Right atrium auricular region (tissue), 2 donors: ENCODE results near the gene CCL18. TPM values are rescaled to one million over a fixed set of nuclear protein-coding genes. Genes with fewer than 3 reads are reported as not detected.
"Not testable (repeated sequence)": the region's sequence is repeated elsewhere in the genome, so short reads cannot be mapped to it uniquely, and the experiment has no call there.

ENCODE experiments used
- DNase-seq: peaks from one replicate; pipeline ENCODE4 v3.0.0-alpha.2; 2019; ENCODE audit warnings: low spot score
- H3K27ac ChIP-seq, 2 donors: fragments of 200-600 bp; sonication (generic); 1 replicate in 1 of 2; 2 replicates in 1 of 2; pipeline ENCODE4 v1.5.1; 2016 to 2019
- H3K27me3 ChIP-seq, 2 donors: fragments of 200-600 bp; sonication (generic); one replicate each; pipeline versions ENCODE4 v1.5.1 to v1.6.0; 2017 to 2019
- H3K36me3 ChIP-seq: fragments of 200-600 bp; sonication (generic); one replicate; pipeline ENCODE4 v1.5.1; 2016
- H3K4me1 ChIP-seq, 2 donors: fragments of 200-600 bp; sonication (generic); one replicate each; pipeline versions ENCODE4 v1.5.1 to v1.6.0; 2017 to 2019
- H3K4me3 ChIP-seq, 2 donors: fragments of 200-600 bp; sonication (generic); 1 replicate in 1 of 2; 2 replicates in 1 of 2; pipeline ENCODE4 v1.5.1; 2017 to 2019; ENCODE audit warnings: mild to moderate bottlenecking in 1 of 2, moderate library complexity in 1 of 2
- H3K9me3 ChIP-seq, 2 donors: fragments of 200-600 bp; sonication (generic); one replicate each; pipeline ENCODE4 v1.5.1; 2019
- CTCF ChIP-seq, 2 donors: fragments of 200-600 bp; sonication (generic); IDR thresholded peaks; one replicate each; pipeline ENCODE4 v1.5.1; 2019; ENCODE audit warnings: antibody characterized with exemption in 2 of 2
- total RNA-seq, 2 donors: library from RNA; depleted of rRNA; stranded (reverse); fragments of >200 nt; gene quantifications; one replicate each; pipeline ENCODE4 v1.1.0, GENCODE V29; 2016

CCL18 gene
- total RNA-seq, result 1 to 10 TPM; 1.0 to 3.6 TPM

- H3K27ac ChIP-seq, result no peak within 1 kb of the TSS
- no peaks in the 10 kb centered on the region for H3K36me3 ChIP-seq
- no peak for TF ChIP-seq CTCF (IDR thresholded peaks at IDR 0.05)
- no peak for DNase-seq
- H3K4me1 ChIP-seq, result no peaks in the 10 kb centered on the region
- no peaks in the 10 kb centered on the region for H3K9me3 ChIP-seq
- H3K4me3 ChIP-seq, result no peak within 1 kb of the TSS
- H3K27me3 ChIP-seq, result no peaks in the 10 kb centered on the region
Observed at GRCh38 chr17:36063786-36064541, at the start of gene CCL18. TSS of gene CCL18 (plus strand) at chr17:36064272. CDS start at chr17:36064343, 71 bp downstream.

GRCh38 chr17:36014946-36015345 is 49.1 kb upstream of the CCL18 start:
- no peak for TF ChIP-seq CTCF (IDR thresholded peaks at IDR 0.05)
- no peak for DNase-seq

GRCh38 chr17:36015895-36016294 is 48.2 kb upstream of the CCL18 start:
- H3K9me3 ChIP-seq, DNase-seq, H3K4me3 ChIP-seq, H3K4me1 ChIP-seq, H3K27ac ChIP-seq, H3K36me3 ChIP-seq, H3K27me3 ChIP-seq: not testable (repeated sequence)

More at GRCh38 chr17:36014946-36015345, 49.1 kb upstream of the CCL18 start:
- peaks cover 0 to 10% of the 10 kb centered on the region in 2 donors for H3K9me3 ChIP-seq
- no peak overlapping the region for H3K4me3 ChIP-seq
- H3K27ac ChIP-seq, result no peak overlapping the region
- no peaks in the 10 kb centered on the region for H3K27me3 ChIP-seq
- H3K36me3 ChIP-seq, result no peaks in the 10 kb centered on the region
- no peaks in the 10 kb centered on the region for H3K4me1 ChIP-seq

- H3K4me1 ChIP-seq, result no peaks in the 10 kb centered on the region
Observed at GRCh38 chr17:36016555-36016954, 47.5 kb upstream of the CCL18 start.

GRCh38 chr17:36017799-36018198 is 46.3 kb upstream of the CCL18 start, which contains the start of gene CCL23:
TSS of gene CCL23 (minus strand) at chr17:36017972. CDS start at chr17:36017897, 75 bp downstream.
- no peaks in the 10 kb centered on the region for H3K36me3 ChIP-seq
- no peak for TF ChIP-seq CTCF (IDR thresholded peaks at IDR 0.05)
- no peak within 1 kb of the TSS for H3K4me3 ChIP-seq

More at GRCh38 chr17:36016555-36016954, 47.5 kb upstream of the CCL18 start:
- Histone ChIP-seq H3K27ac (no peak overlapping the region), H3K4me3 (no peak overlapping the region), H3K27me3 (no peaks in the 10 kb centered on the region), H3K36me3 (no peaks in the 10 kb centered on the region), H3K9me3 (no peaks in the 10 kb centered on the region)
- no peak for TF ChIP-seq CTCF (IDR thresholded peaks at IDR 0.05)
- no peak for DNase-seq

GRCh38 chr17:36019423-36019822 is 44.6 kb upstream of the CCL18 start:
- no peaks in the 10 kb centered on the region for H3K4me1 ChIP-seq
- no peak overlapping the region for H3K4me3 ChIP-seq
- no peaks in the 10 kb centered on the region for H3K27me3 ChIP-seq
- DNase-seq, result no peak
- H3K27ac ChIP-seq, result no peak overlapping the region
- H3K36me3 ChIP-seq, result no peaks in the 10 kb centered on the region
- peaks cover 0 to 5% of the 10 kb centered on the region in 2 donors for H3K9me3 ChIP-seq
- TF ChIP-seq CTCF (IDR thresholded peaks at IDR 0.05), result no peak

More at GRCh38 chr17:36017799-36018198, 46.3 kb upstream of the CCL18 start, which contains the start of gene CCL23:
- no peaks in the 10 kb centered on the region for H3K4me1 ChIP-seq
- no peak within 1 kb of the TSS for H3K27ac ChIP-seq
- no peaks in the 10 kb centered on the region for H3K27me3 ChIP-seq
- DNase-seq, result no peak
- peaks cover 0 to 3% of the 10 kb centered on the region in 2 donors for H3K9me3 ChIP-seq
